Ovary (tissue), 9 donors: ENCODE data around the gene PDE1A. TPM values are rescaled to one million over a fixed set of nuclear protein-coding genes. Genes with fewer than 3 reads are reported as not detected.

Experiments
- DNase-seq, 5 donors: peaks; one replicate each; pipeline ENCODE4 v3.0.0-alpha.2; 2019 to 2020
- H3K27ac ChIP-seq, 2 donors: fragments of 200-600 bp; one replicate each; pipeline versions ENCODE4 v1.5.1 to v1.8.0; 2019 to 2022
- H3K27me3 ChIP-seq: fragments of 200-600 bp; one replicate; pipeline ENCODE4 v1.8.0; 2022
- H3K36me3 ChIP-seq: fragments of 200-600 bp; sonication (generic); one replicate; pipeline ENCODE4 v1.5.1; 2019
- H3K4me1 ChIP-seq: one replicate; pipeline ENCODE4 v1.8.1; 2013; ENCODE audit warnings: mild to moderate bottlenecking, moderate library complexity; ENCODE audit not compliant: insufficient read depth
- H3K4me3 ChIP-seq: fragments of 200-600 bp; sonication (generic); one replicate; pipeline ENCODE4 v1.5.1; 2017
- H3K9me3 ChIP-seq, 2 donors: fragments of 200-600 bp in 1 of 2; sonication (generic) in 1 of 2; one replicate each; pipeline versions ENCODE4 v1.5.1 to v1.8.1; 2013 to 2019; ENCODE audit warnings: mild to moderate bottlenecking in 1 of 2, moderate library complexity in 1 of 2
- EP300 ChIP-seq: sonication (generic); formaldehyde crosslinking; IDR thresholded peaks from one replicate; pipeline ENCODE4 v1.6.1; 2017; ENCODE audit warnings: antibody characterized with exemption
- POLR2A ChIP-seq: fragments of 450-650 bp; IDR thresholded peaks from one replicate; pipeline ENCODE4 v1.6.1; 2017; ENCODE audit warnings: antibody characterized with exemption, mild to moderate bottlenecking, moderate library complexity
- WGBS, 3 donors: extraction: QIAGEN DNeasy Blood & Tissue Kit in 1 of 3; methylation state at CpG; one replicate each; pipeline versions ENCODE4 v1.1.5 to v1.1.7; 2013 to 2017; 5-methylcytosine and 5-hydroxymethylcytosine counted together
- intact Hi-C, 4 donors: fragments of 100-400 bp; cut with DNase I; formaldehyde crosslinking; loops; one replicate each; pipeline versions ENCODE4 v1.11.0 to v1.15.1; 2022 to 2023
- polyA plus RNA-seq, 2 donors: library from polyadenylated mRNA; stranded (reverse); fragments of 200-250 nt in 1 of 2; fragments of 350-450 nt in 1 of 2; fragmentation: Illumina TruSeq in 1 of 2; extraction: RNeasy Lipid Tissue Mini Kit (QIAGEN cat#74804) in 1 of 2; gene quantifications; one replicate each; pipeline ENCODE4 v1.2.3, GENCODE V29; 2013 to 2014
- total RNA-seq, 7 donors: library from RNA; depleted of rRNA in 2 of 7; stranded (reverse); fragments of >200 nt in 2 of 7; fragmentation: NEBNext Ultra II Directional in 3 of 7; extraction: Animal tissue kit (Norgen Biotek cat#: 25700) in 3 of 7; gene quantifications; one replicate each; pipeline versions ENCODE4 v1.1.0 to v1.2.4, GENCODE V29; 2016 to 2023
- TF ChIP-seq, protein P1 (sequence below), 3 donors: fragments of 450-650 bp in 2 of 3; fragments of 200-600 bp in 1 of 3; IDR thresholded peaks; one replicate each; pipeline versions ENCODE4 v1.5.1 to v1.8.0; 2016 to 2022; ENCODE audit warnings: antibody characterized with exemption in 3 of 3, mild to moderate bottlenecking in 1 of 3
- donor health status: DM: no; HTN: no; CAD: no; lungs with moderate emphysema.
- donor health status: DM: no; HTN: no; CAD: no.
- donor health status: Bipolar disorder and iron deficiency.
- donor health status: DM: yes; HTN: yes; CAD: no.
- donor health status: DM: no; HTN: no; CAD: no.
- donor health status: DM: yes; HTN: yes; CAD: no.

Gene PDE1A
- total and polyA plus RNA-seq, 9 donors = 2.9 to 17.8 (median 8.4) TPM

DNA sequence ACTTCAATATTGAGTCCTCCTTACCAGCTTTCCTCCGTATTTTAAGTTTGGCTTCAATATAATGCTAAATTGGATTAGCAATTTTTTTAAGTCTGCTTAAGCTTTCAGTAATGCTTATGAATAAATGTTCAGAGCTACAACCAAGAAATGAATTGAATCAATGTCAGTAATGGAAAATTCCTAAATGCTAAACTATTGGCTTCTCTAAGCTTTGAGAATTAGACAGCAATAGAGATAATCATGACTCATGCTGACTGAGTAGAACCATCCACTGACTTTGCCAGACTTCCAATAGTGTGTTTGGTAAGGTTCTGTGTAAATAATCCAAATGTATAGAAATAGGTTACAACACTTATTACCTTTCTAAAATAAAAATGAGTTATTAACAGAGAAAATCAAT is 8.9 kb upstream of the PDE1A start:
- 73 to 86% (median 76%) methylated on average over 1 of the region's 1 CpG for WGBS, 3 donors
- Histone ChIP-seq H3K27me3 (no peaks in the 10 kb centered on the region), H3K36me3 (no peaks in the 10 kb centered on the region), H3K27ac (no peak overlapping the region), H3K4me3 (no peak overlapping the region), H3K9me3 (no peaks in the 10 kb centered on the region), H3K4me1 (no peaks in the 10 kb centered on the region)
- TF ChIP-seq EP300 (no peak), POLR2A (no peak)
- TF ChIP-seq, protein P1, sequence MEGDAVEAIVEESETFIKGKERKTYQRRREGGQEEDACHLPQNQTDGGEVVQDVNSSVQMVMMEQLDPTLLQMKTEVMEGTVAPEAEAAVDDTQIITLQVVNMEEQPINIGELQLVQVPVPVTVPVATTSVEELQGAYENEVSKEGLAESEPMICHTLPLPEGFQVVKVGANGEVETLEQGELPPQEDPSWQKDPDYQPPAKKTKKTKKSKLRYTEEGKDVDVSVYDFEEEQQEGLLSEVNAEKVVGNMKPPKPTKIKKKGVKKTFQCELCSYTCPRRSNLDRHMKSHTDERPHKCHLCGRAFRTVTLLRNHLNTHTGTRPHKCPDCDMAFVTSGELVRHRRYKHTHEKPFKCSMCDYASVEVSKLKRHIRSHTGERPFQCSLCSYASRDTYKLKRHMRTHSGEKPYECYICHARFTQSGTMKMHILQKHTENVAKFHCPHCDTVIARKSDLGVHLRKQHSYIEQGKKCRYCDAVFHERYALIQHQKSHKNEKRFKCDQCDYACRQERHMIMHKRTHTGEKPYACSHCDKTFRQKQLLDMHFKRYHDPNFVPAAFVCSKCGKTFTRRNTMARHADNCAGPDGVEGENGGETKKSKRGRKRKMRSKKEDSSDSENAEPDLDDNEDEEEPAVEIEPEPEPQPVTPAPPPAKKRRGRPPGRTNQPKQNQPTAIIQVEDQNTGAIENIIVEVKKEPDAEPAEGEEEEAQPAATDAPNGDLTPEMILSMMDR (IDR thresholded peaks at IDR 0.05) = no peak
- intact Hi-C loops = no loop called here
- DNase-seq = no peak

DNA sequence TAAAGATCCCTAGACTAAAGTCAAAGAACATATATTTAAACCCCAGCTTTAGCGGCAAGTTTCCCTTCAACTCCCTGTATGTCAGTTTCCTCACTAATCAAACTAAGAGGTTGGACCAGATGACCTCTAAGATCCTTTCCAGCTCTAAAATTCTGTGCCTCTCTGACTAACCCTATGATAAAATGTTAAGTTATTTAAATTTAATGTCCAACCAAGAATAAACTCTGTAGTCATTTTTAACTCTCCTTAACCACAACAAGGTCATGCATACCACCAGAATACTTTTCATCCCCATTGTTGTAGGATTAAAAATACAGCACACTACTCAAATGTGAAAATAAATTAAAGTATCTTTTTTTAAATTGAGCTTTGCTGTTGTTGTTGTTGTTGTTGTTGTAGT is 5.2 kb upstream of the PDE1A start:
- Histone ChIP-seq H3K36me3 (no peaks in the 10 kb centered on the region), H3K27ac (no peak overlapping the region), H3K27me3 (no peaks in the 10 kb centered on the region), H3K4me3 (no peak overlapping the region), H3K9me3 (no peaks in the 10 kb centered on the region), H3K4me1 (no peaks in the 10 kb centered on the region)
- no peak for TF ChIP-seq EP300
- TF ChIP-seq, protein P1 (IDR thresholded peaks at IDR 0.05) = no peak
- no peak for TF ChIP-seq POLR2A
- WGBS, 3 donors = 89 to 93% (median 92%) methylated on average over 1 of the region's 1 CpG
- intact Hi-C loops = no loop called here
- DNase-seq = no peak

DNA sequence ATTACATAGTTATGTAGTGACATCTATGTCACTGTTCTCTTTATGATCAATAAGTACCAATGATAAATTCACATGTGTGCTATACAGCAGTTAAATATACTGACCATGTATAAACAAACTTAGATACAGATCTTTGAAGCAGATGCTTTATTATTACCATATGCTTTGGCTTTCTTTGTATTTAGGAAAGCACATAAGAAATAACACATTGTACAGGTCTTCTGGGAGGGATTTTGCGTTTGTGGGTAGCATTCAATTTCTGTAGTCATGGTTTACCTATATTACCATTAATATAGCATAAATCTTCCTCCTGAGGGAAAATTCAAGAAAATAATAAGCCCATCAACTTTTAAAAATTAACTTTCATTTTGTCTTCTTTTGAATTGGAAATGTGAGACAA is 1.6 kb upstream of the PDE1A start:
- Histone ChIP-seq H3K9me3 (no peaks in the 10 kb centered on the region), H3K36me3 (no peaks in the 10 kb centered on the region), H3K27me3 (no peaks in the 10 kb centered on the region), H3K27ac (no peak overlapping the region), H3K4me3 (no peak overlapping the region), H3K4me1 (no peaks in the 10 kb centered on the region)
- no peak for TF ChIP-seq EP300
- no peak for TF ChIP-seq POLR2A
- TF ChIP-seq, protein P1 (IDR thresholded peaks at IDR 0.05) = no peak
- intact Hi-C loops = no loop called here
- 88 to 98% (median 91%) methylated on average over 1 of the region's 1 CpG for WGBS, 3 donors
- no peak for DNase-seq

DNA sequence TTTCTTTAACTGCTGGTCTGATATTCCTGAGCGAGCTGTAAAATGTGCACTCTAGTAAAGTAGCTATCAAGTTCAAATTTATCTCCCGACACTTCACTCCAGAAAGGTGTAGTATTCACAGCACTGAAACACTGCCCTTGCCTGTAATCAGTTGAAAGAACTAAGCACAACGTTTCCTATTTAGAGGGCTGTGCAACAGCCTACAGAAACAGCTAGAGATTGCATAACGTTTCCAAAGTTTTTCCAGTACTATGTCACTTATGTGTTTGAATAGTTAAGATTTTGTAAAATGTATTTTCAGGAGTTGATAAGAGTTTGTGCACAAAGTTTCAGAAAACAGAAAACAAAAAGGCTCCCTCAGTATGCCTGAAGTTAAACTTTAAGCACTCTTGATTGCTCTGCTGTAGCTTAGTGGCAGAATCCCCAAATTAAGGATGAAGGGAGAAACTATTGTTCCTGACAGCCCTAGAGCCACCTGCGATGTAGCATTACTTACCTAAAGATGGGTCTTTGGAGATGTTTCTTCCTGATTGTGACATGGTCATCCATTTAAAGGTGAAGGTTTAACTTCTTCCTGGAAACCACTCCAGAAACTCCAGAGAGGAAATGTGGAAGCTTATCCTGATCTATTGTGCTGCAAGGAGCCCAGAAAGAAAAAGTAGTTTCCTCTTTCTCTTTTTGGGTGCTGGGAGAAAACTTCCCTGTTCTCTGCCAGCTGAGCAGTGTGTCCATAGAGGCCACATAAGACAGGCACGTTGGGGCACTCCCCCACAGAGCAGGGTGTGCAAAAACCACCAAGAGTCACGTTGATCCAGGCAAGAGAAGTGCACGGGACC is 536 bp downstream of the PDE1A start:
- intact Hi-C loops = no loop called here
- peak overlapping the region; percentile 41 for H3K4me3 ChIP-seq
- H3K27ac ChIP-seq = no peak overlapping the region
- no peaks in the 10 kb centered on the region for H3K36me3 ChIP-seq
- DNase-seq = no peak
- 4 to 6% (median 6%) methylated on average over 8 of the region's 8 CpGs for WGBS, 3 donors
- no peak for TF ChIP-seq POLR2A
- no peak for TF ChIP-seq EP300
- TF ChIP-seq, protein P1 (IDR thresholded peaks at IDR 0.05) = no peak
- H3K9me3 ChIP-seq = no peaks in the 10 kb centered on the region
- H3K4me1 ChIP-seq = no peaks in the 10 kb centered on the region
- H3K27me3 ChIP-seq = no peaks in the 10 kb centered on the region
